Midbrain (tissue), 1 donor: ENCODE data around the gene N4BP2L2.
A peak's percentile ranks its signal among the peaks of the same experiment; 100 is the strongest.

Experiments
- DNase-seq: peaks from one replicate; lab custom pipeline; 2025; lab: John Stamatoyannopoulos, UW

Gene N4BP2L2

GRCh38 chr13:32426191-32426989 lies 112.2 kb downstream of the N4BP2L2 start:
- DNase-seq, result peak; percentile 35

DNA sequence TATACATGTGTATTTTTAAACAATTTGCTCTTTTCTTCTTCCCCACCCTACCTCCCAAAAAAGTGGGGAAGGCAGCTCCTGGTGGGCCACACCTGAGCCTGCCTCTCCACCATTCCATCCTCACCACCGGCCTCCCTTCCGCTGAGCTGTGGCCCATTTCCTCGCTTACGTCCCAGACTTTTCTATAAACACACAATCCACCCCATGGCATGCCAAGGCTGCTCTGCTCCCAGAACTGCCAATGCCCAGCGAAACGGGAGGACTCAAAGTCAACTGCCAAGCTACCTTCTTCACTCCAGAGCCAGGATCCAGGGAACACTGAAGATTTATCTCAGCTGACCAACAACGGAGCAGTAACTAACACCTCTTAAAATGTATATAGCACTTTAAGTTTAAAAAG lies 113.4 kb downstream of the N4BP2L2 start:
- no peak for DNase-seq

DNA sequence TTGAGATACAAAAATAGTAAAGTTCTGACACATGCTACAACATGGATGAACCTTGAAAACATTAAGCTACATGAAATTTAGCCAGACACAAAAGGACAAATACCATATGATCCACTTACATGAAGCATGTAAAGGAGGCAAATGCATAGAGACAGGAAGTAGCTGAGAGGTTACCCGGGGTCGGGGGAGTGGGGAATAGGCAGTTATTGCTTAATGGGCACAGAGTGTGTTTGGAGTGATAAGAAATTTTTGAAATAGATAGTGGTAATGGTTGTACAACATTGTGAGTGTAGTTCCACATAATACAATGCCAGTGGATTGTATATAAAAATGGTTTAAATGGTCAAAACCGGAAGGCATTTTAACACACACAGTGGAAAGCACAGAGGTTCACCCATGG lies 115.0 kb downstream of the N4BP2L2 start:
- no peak for DNase-seq

DNA sequence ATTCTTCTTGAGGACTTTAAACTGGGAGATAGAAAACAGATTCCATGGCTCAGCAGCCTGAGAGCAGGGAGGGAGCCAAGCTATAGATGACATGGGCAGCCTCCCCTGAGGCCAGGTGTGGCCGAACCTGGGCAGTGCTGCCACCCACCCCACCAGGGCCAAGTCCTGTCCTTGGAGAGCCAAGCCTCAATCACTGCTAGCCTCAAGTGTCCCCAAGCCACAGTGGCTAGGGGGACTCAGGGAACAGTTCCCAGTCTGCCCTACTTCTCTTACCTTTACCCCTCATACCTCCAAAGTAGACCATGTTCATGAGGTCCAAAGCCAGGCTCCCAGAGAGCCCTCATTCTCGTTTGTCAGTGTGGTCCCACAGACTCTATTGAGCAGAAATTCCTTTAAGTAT lies 118.7 kb downstream of the N4BP2L2 start:
- no peak for DNase-seq

GRCh38 chr13:32417995-32418394 lies 120.6 kb downstream of the N4BP2L2 start:
- no peak for DNase-seq

DNA sequence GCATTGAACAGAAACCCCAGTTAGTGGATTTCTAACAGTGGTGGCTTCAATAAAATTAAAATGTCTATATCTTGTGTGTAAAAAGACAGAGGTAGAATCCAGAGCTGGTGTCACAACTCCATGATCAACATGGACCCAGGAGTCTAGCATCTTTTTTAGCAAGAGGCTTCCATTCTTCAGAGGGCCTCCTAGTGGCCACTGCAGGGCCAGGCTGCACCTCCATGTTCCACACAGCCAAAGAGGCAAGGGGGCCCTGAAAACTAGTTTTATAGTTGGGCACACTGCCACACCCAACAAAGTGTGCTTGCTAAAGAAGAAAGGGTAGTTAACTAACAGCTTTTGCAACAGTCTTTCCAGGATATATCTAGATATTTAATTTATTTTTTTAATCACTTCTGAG lies 123.6 kb downstream of the N4BP2L2 start:
- DNase-seq, result no peak

- no peak for DNase-seq
These were observed 124.0 kb downstream of the N4BP2L2 start for GRCh38 chr13:32414580-32414979.

- no peak for DNase-seq
These were observed 125.3 kb downstream of the N4BP2L2 start for GRCh38 chr13:32413284-32413683.

DNA sequence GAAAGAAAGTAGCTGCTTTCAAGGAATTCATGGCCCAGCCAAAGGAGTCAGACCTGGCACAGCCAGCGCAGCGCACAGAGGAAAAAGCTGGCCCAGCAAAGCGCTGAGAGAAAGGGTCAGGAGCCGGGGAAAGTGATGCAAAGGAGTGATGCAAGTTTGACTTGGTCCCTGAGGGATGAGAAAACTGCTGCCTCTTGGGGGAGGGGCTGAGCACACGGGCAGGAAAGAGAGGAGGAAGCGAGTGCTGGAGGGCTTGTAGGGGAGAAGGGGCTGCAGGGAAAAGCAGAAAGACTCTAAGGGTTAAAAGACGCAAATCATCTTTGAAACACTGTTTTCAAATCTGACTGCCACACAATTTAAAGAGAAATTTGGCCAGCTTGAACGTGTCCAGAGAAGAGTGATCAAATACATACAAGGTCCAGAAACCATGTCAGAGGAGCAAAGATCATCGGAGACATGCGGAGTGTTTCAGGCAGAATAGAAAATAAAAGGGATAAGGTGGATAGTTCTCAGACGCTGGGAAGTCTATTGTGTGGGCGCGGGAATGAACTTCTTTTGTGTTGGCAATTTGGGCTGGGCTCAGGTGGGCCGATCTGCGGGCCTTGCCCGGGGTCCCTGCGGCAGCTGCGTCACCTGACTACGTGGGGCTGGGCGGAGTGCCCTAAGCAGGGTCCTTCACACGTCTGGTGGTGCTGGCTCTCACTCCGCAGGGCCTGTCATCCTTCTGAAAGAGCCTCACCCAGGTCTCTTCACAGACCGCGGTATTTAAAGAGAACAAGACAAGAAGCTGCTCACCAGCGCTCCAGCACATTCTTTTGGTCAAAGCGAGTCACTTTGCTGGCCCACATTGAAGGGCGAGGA lies 128.8 kb downstream of the N4BP2L2 start:
- peak; percentile 35 for DNase-seq

DNA sequence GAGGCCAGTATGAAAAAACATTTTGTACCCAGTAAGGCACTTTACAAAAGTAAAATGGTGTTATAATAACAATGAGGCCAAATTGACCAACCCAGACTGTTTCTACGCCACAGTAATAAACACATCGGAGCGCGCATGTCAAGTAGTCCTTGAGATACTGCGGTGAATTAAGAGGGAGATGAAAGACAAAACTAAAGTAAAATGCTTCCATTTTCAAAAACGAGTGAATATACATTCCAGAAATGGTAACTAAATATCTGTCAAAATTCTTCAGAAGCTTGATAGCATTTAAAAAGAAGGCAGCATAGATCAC lies 129.6 kb downstream of the N4BP2L2 start:
- no peak for DNase-seq

DNA sequence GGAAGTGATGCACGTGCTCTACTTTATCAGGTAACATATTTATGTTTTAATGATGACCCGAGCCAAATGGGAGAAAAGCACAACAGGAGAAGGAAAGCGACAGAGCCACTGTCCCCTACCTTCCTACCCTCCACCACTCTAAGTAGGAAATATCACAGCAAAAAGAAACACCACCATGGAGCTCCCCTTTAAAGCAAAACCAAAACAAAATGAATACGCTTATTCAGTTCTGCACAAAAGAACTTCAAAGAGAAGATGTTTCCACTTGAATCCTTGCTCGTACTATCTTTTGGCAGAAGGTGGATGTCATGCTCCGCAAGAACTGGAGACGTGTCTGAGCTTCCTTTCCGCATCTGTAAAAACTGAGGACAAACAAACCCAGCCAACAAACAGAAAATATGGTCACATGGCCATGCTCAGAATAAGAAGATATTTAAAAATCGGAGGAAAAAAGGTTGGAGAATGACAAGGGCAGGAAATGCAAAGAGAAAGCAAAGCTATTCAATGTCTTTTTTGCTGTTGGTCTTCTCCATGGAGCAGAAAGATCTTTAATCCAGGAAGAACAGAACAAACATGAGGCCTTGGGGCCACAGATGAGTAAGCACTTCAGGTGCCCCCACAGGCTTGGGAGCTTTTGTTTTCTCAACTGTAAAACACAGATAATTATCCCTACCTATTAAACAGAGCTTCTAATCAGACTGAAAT lies 130.1 kb downstream of the N4BP2L2 start:
- DNase-seq, result no peak

- no peak for DNase-seq
These were observed 130.7 kb downstream of the N4BP2L2 start for GRCh38 chr13:32407854-32408253.

GRCh38 chr13:32403108-32403507 lies 135.5 kb downstream of the N4BP2L2 start:
- DNase-seq, result no peak

GRCh38 chr13:32391101-32391619 lies 147.4 kb downstream of the N4BP2L2 start:
- DNase-seq, result no peak

GRCh38 chr13:32390484-32390883 lies 148.1 kb downstream of the N4BP2L2 start:
- DNase-seq, result no peak

GRCh38 chr13:32390048-32390447 lies 148.5 kb downstream of the N4BP2L2 start:
- DNase-seq, result no peak

- no peak for DNase-seq
These were observed 153.2 kb downstream of the N4BP2L2 start for GRCh38 chr13:32385410-32385809.

DNA sequence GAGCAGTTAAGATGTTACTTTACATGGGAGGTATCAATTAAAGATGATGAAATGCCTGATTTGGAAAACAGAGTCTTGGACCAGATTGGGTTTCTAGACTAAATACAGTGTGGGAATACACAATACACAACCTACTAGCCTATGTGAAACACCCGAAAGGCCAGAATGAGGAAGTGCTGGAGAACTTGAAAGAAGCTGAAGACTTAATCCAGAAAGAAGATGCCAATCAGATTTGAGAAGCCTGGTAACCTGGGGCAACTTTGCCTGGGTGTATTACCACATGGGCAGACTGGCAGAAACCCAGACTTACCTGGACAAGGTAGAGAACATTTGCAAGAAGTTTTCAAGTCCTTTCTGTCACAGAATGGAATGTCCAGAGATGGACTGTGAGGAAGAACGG lies 153.9 kb downstream of the N4BP2L2 start:
- no peak for DNase-seq

- no peak for DNase-seq
These were observed 154.6 kb downstream of the N4BP2L2 start for GRCh38 chr13:32383836-32384618.
